HG02973 (cell line): ENCODE results near the gene IYD.

Experiments
- ATAC-seq: cut with Tn5 transposase; IDR thresholded peaks from one replicate; pipeline ENCODE4 v1.9.1; 2021; ENCODE audit warnings: moderate library complexity; ENCODE audit not compliant: unreplicated experiment

IYD gene

GRCh38 chr6:150394053-150394898 lies 25.5 kb downstream of the IYD start:
- ATAC-seq: no peak

DNA sequence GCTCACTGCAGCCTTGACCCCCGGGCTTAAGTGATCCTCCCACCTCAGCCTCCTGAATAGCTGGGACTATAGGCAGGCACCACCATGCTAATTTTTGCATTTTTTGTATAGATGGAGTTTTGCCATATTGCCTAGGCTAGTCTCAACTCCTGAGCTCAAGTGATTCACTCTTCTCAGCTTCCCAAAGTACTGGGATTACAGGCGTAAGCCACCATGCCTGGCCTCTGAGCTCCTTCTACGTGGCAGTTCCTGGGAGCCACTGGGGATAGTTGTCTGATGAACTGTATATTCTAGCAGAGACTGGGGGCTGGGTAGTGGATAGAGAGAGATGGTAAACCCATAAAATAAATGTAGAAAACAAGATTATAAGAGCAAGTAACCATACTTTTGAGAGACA lies 26.1 kb downstream of the IYD start:
- no peak for ATAC-seq

DNA sequence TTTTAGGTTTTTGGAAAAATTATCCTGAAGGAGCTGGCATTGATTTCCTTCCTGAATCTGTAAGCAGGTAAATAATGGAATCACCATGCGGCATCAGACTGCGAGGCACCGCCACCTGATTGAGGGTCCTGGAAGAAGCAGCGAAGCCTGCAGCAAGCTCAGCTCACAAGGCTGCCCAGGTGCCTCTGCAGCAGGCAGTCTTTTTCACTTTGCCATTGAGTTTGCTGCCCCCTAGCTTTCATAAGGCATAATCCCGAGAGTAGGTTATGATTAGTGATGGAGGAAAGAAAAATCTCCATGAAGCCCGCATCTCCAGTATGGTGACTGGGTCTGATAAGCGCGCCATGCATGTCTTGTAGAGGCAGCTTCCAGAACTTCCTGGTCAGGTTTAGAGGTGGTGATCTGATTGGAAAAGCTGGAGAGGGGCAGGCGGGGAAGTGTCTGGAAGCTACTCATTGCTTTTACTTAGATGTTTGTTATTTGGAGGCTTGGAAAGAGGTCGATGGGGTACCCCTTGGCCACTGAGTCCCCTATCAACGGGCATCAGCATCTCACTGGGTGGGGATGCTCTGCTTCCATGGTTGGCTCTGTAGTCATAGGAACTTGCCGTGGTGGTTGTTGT lies 26.7 kb downstream of the IYD start:
- ATAC-seq: no peak

GRCh38 chr6:150403458-150404246 lies 34.8 kb downstream of the IYD start:
- no peak for ATAC-seq

GRCh38 chr6:150406948-150407347 lies 38.1 kb downstream of the IYD start:
- ATAC-seq: no peak

DNA sequence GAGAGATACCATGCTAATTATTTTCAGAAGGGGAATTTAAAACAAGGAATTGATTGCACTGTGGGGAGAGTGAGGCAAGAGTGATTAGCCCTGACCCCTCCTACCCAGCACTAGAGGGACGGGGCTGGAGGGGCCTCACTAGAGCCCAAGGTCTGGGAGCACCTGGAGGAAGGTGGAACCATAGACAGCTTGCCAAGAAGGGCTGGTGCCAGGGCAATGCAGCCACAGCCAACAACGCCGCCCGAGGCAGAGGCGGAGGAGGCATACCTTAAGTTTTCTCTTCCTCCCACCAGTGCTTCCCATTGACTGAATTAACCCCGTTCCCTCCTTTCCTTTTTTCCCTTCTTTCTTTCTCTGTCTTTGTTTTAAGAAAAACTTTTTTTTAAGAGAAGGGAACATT lies 40.0 kb downstream of the IYD start:
- no peak for ATAC-seq

DNA sequence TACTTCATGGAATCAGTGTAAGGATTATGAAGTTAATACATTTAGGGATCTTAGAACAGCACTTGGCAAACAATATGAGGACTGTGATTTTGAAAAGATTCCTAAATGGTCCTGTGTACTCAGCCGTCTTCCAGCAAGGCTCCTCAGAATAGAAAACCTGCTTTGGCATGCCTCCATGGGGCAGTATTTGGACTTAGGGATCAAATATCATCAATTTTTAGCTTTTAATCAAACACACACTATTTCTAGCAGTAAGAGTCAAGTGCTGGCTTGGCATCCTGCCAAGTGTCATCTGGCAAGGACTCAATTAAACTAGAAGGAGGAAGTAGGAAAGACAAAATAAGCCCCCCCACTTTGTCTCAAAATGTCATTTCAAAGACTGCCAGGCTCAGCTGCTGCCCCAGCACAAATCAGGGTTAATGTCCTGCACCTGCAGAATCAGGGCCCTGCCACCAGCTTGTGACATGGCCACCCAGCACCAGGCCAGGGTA lies 40.8 kb downstream of the IYD start:
- ATAC-seq: no peak

GRCh38 chr6:150410399-150410798 lies 41.6 kb downstream of the IYD start:
- ATAC-seq: no peak

DNA sequence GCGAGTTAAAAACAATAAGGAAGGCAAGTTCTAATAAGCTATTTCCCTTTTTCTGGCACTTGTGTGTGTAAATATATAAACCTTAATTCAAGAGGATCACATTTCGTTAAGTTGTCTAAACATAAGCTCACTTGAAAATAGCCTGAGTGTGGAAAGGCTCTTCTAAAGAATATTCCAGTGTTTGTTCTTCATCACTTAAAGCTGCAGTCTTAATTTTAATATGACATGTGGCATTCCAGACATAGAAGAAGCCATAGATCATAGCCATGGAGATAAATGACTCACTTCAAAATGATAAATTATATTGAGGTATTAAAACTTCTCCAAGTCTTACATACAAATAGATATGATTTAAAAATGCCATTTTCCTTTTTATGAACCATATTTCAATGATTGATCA lies 42.1 kb downstream of the IYD start:
- no peak for ATAC-seq

GRCh38 chr6:150412221-150412620 lies 43.4 kb downstream of the IYD start:
- no peak for ATAC-seq

- ATAC-seq: no peak
Measured at GRCh38 chr6:150413198-150413597, 44.4 kb downstream of the IYD start.

GRCh38 chr6:150413781-150414281 lies 45.0 kb downstream of the IYD start:
- no peak for ATAC-seq

GRCh38 chr6:150416128-150416527 lies 47.3 kb downstream of the IYD start:
- no peak for ATAC-seq

- ATAC-seq: no peak
Measured at GRCh38 chr6:150417250-150417649, 48.4 kb downstream of the IYD start.

DNA sequence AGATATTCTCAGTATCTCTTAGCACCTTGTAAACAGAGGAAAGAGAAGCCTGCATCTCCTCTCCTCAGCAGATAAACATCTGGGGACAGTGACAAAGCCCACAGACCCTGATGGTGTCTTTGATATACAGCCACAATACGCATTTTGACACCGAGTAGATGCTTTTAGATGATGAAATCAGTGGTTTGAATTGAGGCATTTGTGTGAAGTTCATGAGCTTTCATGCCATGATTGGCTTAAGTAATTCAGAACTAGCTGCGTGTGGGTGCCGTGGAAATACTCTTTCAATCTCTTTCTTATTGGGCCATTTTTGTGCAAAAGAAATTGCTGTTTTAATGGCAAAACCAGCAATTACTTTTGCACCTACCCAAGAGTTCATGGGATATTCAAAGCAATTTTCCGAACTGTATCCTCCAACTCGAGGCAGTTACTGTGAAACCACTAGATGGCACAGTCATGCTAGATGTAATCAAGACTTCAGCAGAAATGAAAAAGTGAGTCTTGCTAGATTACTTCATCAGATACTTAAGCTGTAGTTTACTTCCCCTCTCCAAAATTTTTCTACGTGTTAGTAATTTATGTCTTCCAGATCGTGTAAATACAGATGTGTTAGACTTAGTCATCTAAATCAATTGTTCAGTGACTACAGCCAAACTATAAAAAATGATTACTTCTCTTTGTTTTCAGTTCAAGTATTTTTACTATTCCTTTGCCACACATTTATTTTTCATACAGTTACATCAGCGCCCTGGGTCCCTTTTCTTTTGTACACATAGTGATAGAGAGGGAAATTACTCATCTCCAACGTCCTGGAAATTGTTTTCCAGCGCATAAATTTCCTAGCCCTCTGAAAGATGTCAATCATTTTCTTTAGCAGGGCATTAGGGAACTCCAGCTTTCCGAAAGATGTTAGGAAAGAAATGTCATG lies 49.4 kb downstream of the IYD start:
- peak; percentile 61 for ATAC-seq

DNA sequence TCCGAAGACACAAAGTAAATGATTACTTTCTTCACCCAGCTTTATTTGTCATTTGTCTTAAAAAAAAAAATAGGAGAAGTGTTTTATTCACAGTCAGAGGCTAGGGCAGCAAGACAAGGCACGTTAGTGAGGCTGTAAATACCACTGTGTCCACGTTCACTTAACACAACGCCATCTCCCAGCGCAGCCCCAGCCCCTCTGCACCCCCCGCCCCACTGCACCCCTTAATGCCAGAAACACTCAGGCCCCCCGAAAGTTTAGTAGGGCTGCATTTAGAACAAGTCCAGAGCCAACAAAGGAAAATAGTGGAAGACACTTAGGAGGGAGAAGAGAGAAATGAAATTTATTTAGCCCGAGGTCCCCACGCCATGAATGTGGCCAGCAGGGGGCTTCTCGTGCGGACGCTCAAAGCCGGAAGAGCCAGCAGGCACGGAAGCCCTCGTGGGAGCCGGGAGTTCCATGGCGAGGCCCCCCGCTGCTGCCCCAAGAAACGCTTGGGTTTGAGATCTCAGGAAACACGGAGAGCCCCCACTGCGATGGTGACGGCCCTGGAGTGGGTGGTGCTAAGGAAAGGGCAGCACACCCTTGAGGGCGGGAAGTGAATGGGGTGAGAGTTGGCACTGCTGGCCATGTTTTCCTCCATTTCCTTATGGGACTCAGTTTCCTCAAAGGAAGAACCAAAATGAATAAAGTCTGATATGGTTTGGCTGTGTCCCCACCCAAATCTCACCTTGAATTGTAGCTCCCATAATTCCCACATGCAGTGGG lies 50.2 kb downstream of the IYD start:
- ATAC-seq: peak; percentile 53

- ATAC-seq: no peak
Measured at GRCh38 chr6:150420428-150420827, 51.6 kb downstream of the IYD start.

DNA sequence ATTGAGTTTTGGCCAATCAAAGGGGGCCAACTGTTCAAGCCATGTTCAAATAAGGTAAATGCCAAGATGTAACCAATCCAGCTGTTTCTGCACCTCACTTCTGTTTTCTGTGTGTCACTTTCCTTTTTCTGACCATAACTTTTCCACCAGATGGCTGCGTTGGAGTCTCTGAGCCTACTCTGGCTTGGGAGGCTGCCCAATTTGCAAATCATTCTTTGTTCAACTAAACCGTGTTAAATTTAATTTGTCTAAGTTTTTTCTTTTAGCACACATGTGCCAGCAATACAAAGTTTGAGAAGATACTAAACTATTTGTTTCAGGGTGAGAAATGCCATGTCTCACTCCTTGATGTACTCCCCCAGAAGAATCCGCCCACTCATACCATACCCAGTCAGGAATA lies 52.1 kb downstream of the IYD start:
- ATAC-seq: no peak

DNA sequence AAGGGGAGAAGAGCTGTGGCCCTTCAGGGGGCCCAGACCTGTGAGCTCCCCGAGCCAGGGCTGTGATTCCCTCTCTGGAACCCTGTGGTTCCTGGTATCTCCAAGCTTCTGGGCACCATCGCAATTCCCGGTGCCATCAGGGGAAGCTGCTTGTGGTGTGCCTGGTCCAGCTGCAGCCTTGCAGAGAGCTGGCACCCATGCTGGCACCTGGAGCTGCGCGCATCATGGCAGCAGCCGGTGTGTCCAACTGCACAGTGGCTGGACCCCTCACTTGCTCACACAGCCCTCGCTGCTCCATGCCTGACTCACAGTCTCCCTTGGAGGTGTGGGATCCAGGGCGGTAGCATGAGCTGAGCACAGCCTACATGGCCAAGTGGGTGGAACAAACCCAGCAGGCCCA lies 56.7 kb downstream of the IYD start:
- no peak for ATAC-seq

DNA sequence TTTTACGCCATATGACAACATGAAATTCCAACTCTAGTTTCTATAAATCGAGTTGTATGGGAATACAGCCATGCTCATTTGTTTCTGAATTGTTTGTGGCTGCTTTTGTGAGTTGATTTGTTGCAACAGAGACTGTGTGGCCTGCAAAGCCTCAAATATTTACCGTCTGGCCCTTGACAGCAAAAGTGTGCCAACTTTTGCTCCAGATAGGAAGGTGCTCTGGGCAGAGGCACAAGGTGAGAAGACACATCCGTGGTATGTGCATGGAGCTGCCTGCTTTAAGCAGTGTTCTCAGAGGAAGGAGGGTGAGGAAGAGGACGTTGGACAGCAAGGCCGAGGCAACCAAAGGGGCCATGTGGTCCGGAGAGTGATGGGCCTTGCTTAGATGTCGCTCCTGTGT lies 57.4 kb downstream of the IYD start:
- ATAC-seq: no peak
